Gastrocnemius medialis (tissue), 4 donors: ENCODE measurements around the gene SH3BGRL2.

Source experiments
- POLR2A ChIP-seq, 2 donors: fragments of 450-650 bp; IDR thresholded peaks; one replicate each; pipeline ENCODE4 v1.6.1; 2017; ENCODE audit warnings: antibody characterized with exemption in 2 of 2, mild to moderate bottlenecking in 2 of 2, moderate library complexity in 2 of 2
- TF ChIP-seq, protein P1 (sequence below), 5 experiments: fragments of 450-650 bp in 3 of 5; fragments of 200-600 bp in 2 of 5; sonication (generic) in 2 of 5; IDR thresholded peaks in 4 of 5; conservative IDR thresholded peaks in 1 of 5; 1 replicate in 4 of 5; 2 replicates in 1 of 5; pipeline ENCODE4 v1.5.1; 2016 to 2019; ENCODE audit warnings: antibody characterized with exemption in 5 of 5, mild to moderate bottlenecking in 3 of 5, moderate library complexity in 3 of 5

DNA sequence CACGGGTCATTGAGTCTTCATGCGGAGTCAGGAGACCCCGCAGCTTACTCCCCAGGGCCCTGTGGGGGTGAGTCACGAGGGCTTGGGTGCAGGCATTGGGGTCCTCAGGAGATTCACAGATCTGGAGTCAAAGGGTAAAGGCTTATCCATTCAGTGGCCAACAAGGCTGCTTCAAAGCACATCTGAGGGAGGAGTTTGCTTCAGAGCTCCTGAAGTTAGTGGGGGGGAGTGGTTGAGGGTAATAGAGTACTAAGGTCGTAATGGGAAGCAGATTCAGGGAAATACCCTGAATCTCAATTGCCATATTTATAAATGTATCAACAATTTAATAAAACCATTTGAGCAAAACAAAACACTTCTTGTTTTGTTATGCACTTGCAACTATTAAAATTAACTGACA, 37.3 kb downstream of the SH3BGRL2 start:
- TF ChIP-seq, protein P1, sequence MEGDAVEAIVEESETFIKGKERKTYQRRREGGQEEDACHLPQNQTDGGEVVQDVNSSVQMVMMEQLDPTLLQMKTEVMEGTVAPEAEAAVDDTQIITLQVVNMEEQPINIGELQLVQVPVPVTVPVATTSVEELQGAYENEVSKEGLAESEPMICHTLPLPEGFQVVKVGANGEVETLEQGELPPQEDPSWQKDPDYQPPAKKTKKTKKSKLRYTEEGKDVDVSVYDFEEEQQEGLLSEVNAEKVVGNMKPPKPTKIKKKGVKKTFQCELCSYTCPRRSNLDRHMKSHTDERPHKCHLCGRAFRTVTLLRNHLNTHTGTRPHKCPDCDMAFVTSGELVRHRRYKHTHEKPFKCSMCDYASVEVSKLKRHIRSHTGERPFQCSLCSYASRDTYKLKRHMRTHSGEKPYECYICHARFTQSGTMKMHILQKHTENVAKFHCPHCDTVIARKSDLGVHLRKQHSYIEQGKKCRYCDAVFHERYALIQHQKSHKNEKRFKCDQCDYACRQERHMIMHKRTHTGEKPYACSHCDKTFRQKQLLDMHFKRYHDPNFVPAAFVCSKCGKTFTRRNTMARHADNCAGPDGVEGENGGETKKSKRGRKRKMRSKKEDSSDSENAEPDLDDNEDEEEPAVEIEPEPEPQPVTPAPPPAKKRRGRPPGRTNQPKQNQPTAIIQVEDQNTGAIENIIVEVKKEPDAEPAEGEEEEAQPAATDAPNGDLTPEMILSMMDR (IDR thresholded peaks at IDR 0.05 in 4 of 5, conservative IDR thresholded peaks at IDR 0.05 in 1 of 5), result no peak
- TF ChIP-seq POLR2A (IDR thresholded peaks at IDR 0.05), result no peak
